ENCODE data around the gene COQ2. TPM values are rescaled to one million over a fixed set of nuclear protein-coding genes. Genes with fewer than 3 reads are reported as not detected.
"Not testable (repeated sequence)": the region's sequence is repeated elsewhere in the genome, so short reads cannot be mapped to it uniquely, and the experiment has no call there.

The COQ2 gene
- total and polyA plus RNA-seq, 7 donors = 5.6 to 16.8 (median 7.8) TPM

DNA sequence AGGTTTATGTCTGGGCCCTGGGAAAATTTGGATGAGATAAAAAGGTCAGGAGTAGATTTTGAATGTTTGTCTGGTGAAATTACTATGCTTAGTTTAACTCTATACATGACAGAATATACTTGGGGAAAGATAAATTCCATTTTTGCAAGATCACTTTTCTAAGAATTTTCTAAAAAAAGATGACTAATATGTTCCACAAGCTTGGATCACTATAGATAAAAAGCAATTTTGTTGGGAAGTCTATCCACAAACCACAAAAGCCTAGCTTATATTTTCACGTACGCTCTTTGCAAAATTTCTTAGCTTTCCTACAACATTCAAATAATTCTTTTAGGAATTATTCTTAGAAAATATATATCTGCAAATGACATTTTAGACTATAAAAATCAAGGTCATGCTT is 20.6 kb upstream of the COQ2 start:
- H3K27me3 ChIP-seq = no peaks in the 10 kb centered on the region
- WGBS, 2 donors = 92 to 97% methylated on average over 2 of the region's 2 CpGs
- no peak overlapping the region for H3K4me3 ChIP-seq
- DNase-seq = no peak
- no peaks in the 10 kb centered on the region for H3K36me3 ChIP-seq
- H3K9me3 ChIP-seq = no peaks in the 10 kb centered on the region
- intact Hi-C loops (cut with DNase I) = no loop called here
- H3K4me1 ChIP-seq = no peaks in the 10 kb centered on the region
- no peak overlapping the region for H3K27ac ChIP-seq
- TF ChIP-seq, protein P1, sequence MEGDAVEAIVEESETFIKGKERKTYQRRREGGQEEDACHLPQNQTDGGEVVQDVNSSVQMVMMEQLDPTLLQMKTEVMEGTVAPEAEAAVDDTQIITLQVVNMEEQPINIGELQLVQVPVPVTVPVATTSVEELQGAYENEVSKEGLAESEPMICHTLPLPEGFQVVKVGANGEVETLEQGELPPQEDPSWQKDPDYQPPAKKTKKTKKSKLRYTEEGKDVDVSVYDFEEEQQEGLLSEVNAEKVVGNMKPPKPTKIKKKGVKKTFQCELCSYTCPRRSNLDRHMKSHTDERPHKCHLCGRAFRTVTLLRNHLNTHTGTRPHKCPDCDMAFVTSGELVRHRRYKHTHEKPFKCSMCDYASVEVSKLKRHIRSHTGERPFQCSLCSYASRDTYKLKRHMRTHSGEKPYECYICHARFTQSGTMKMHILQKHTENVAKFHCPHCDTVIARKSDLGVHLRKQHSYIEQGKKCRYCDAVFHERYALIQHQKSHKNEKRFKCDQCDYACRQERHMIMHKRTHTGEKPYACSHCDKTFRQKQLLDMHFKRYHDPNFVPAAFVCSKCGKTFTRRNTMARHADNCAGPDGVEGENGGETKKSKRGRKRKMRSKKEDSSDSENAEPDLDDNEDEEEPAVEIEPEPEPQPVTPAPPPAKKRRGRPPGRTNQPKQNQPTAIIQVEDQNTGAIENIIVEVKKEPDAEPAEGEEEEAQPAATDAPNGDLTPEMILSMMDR (IDR thresholded peaks at IDR 0.05) = no peak
- no peak for TF ChIP-seq EP300 (IDR thresholded peaks at IDR 0.05)

DNA sequence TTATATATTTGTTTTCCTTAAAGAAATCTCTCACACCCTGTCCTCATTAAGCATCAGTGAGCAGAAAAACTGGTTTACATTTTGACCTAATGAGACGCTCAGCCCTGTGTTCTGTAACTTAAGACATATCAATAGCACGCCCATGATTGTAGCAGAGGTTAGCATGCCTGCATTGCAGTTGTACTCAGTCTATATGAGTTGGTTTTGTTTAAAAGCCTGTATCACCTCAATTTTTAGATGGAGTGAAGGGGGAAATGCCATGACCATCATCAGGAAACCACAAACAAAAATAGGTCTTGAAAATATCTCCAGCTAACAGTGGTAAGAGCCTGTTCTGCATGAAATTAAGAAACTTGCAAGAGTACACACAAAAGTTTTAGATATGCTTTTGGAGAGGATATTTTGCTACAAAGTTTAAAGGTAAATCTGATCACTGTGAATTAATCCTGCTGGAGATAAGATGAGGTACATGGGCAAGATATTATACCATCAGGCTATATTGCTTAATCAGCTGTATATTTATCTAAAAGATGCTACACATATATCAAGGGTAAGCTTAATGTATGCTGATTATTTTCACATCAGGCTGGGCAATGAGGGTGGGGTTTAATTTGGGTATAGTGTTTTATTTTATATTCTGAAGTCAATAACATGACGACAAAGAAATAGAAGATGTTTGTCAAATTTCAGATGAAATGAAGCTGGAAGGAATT is 13.1 kb upstream of the COQ2 start:
- Histone ChIP-seq H3K27ac (no peak overlapping the region), H3K9me3 (no peaks in the 10 kb centered on the region), H3K4me3 (no peak overlapping the region), H3K36me3 (no peaks in the 10 kb centered on the region), H3K4me1 (no peaks in the 10 kb centered on the region), H3K27me3 (no peaks in the 10 kb centered on the region)
- intact Hi-C loops (cut with DNase I) = no loop called here
- WGBS, 2 donors = 68 to 85% methylated on average over 3 of the region's 3 CpGs
- DNase-seq = no peak
- TF ChIP-seq POLR2A (IDR thresholded peaks at IDR 0.05) = no peak
- TF ChIP-seq, protein P1 (IDR thresholded peaks at IDR 0.05) = no peak
- TF ChIP-seq EP300 (IDR thresholded peaks at IDR 0.05) = no peak
- TF ChIP-seq POLR2AphosphoS5 (IDR thresholded peaks at IDR 0.05) = no peak

DNA sequence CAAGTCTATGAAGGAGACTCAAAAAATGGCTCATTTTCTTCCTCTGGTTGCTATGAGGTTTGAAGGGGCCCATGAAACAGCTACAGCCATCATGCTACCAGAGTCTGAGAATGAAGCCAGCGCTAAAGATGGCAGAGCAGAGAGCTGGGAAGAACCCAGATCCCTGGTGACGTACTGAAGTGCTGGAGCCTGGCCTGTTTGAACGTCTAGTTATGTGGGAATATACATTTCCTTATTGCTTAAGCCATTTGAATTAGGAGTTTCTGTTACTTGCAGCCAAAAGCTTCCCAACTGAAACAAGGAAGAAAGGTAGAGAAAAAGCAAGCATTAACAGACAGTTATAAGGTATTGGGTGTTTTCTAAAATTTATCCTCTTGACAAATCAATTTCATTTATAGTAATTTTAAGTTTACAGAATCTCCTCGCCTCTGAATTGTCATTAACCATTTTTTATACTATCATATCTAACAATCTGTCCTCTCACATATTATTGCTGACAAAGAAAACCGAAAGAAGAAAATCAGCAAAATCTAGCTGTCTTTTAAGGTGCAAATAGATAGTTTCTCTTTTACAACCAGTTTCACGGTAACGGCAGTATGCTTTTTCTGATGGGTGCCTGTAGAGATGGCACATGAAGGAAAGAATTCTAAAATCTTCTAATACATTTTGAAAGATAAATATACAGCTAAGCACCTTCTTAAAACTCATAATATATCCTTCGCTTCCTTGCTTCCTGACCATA is 8.9 kb upstream of the COQ2 start:
- intact Hi-C loops (cut with DNase I) = no loop called here
- no peaks in the 10 kb centered on the region for H3K36me3 ChIP-seq
- H3K27me3 ChIP-seq = no peaks in the 10 kb centered on the region
- TF ChIP-seq, protein P1 (IDR thresholded peaks at IDR 0.05) = no peak
- TF ChIP-seq EP300 (IDR thresholded peaks at IDR 0.05) (no peak), POLR2AphosphoS5 (IDR thresholded peaks at IDR 0.05) (no peak), POLR2A (IDR thresholded peaks at IDR 0.05) (no peak)
- H3K27ac ChIP-seq = no peak overlapping the region
- no peaks in the 10 kb centered on the region for H3K4me1 ChIP-seq
- no peak for DNase-seq
- no peaks in the 10 kb centered on the region for H3K9me3 ChIP-seq
- no peak overlapping the region for H3K4me3 ChIP-seq
- WGBS, 2 donors = 75 to 81% methylated on average over 8 of the region's 8 CpGs

DNA sequence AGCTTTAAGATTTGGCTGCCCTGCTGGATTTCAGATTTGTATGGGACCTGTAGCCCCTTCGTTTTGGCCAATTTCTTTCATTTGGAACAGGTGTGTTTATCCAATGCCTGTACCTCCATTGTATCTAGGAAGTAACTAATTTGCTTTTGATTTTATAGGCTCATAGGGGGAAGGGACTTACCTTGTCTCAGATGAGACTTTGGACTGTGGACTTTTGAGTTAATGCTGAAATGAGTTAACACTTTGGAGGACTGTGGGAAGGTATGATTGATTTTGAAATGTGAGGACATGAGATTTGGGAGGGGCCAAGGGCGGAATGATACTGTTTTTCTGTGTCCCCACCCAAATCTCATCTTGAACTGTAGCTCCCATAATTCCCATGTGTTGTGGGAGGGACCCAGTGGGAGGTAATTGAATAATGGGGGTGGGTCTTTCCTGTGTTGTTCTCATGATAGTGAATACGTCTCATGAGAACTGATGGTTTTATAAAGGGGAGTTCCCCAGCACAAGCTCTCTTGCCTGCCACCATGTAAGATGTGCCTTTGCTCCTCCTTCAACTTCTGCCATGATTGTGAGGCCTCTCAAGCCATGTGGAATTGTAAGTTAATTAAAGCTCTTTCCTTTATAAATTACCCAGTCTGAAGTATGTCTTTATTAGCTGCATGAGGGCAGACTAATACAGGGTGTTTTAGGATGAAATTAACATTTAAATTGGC is 5.6 kb upstream of the COQ2 start:
- intact Hi-C loops (cut with DNase I); H3K9me3 ChIP-seq: not testable (repeated sequence)
- WGBS, 2 donors = 50 to 78% methylated on average over 3 of the region's 3 CpGs

DNA sequence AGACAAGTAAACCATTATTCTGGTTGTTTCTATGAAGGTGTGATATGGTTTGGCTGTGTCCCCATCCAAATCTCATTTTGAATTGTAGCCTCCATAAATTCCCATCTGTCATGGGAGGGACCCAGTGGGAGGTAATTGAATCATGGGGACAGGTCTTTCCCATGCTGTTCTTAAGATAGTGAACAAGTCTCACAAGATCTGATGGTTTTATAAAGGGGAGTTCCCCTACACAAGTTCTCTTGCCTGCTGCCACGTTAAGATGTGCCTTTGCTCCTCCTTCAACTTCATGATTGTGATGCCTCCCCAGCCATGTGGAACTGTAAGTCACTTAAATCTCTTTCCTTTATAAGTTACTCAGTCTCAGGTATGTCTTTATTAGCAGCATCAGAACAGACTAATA is 3.8 kb upstream of the COQ2 start:
- intact Hi-C loops (cut with DNase I) = loop anchor here (5.0 to 10.0 kb wide), 3 partner anchors 169 to 384 kb away; partner anchors contain the start of genes COPS4, HELQ, MRPS18C and THAP9
- not testable (repeated sequence) for H3K9me3 ChIP-seq, H3K27me3 ChIP-seq, H3K36me3 ChIP-seq, H3K27ac ChIP-seq, H3K4me3 ChIP-seq, DNase-seq, H3K4me1 ChIP-seq
- WGBS, 2 donors = 20 to 29% methylated on average over 1 of the region's 1 CpG

More for the DNA sequence above, 5.6 kb upstream of the COQ2 start:
- not testable (repeated sequence) for H3K4me3 ChIP-seq, H3K27me3 ChIP-seq, H3K36me3 ChIP-seq, DNase-seq, H3K4me1 ChIP-seq, H3K27ac ChIP-seq

All from sigmoid colon (tissue), 7 donors.